BLaER1 treated with 17β-estradiol and CSF1 and Interleukin-3, amounts not matched to agents 10 nM and 100 nM (cell line): ENCODE results near the gene UBE2A.
A peak's percentile ranks its signal among the peaks of the same experiment; 100 is the strongest.

Experiments used
- H3K27ac ChIP-seq, 11 experiments: shearing (Covaris generic); formaldehyde crosslinking; 2 replicates each; pipeline ENCODE4 v1.8.1; 2022
- H3K27me3 ChIP-seq, 11 experiments: shearing (Covaris generic); formaldehyde crosslinking; 2 replicates each; pipeline ENCODE4 v1.8.1; 2022
- H3K36me3 ChIP-seq, 11 experiments: shearing (Covaris generic); formaldehyde crosslinking; 2 replicates each; pipeline ENCODE4 v1.8.1; 2022
- H3K4me1 ChIP-seq, 10 experiments: shearing (Covaris generic); formaldehyde crosslinking; 2 replicates each; pipeline ENCODE4 v1.8.1; 2022
- H3K4me2 ChIP-seq, 11 experiments: shearing (Covaris generic); formaldehyde crosslinking; 2 replicates each; pipeline ENCODE4 v1.8.1; 2022
- H3K4me3 ChIP-seq, 10 experiments: shearing (Covaris generic); formaldehyde crosslinking; 2 replicates each; pipeline ENCODE4 v1.8.1; 2022
- H3K9ac ChIP-seq, 11 experiments: shearing (Covaris generic); formaldehyde crosslinking; 2 replicates each; pipeline ENCODE4 v1.8.1; 2022
- H3K9me3 ChIP-seq, 11 experiments: shearing (Covaris generic); formaldehyde crosslinking; replicated peaks in 1 of 11; 2 replicates each; pipeline ENCODE4 v1.8.1; 2022
- H4K20me1 ChIP-seq, 11 experiments: shearing (Covaris generic); formaldehyde crosslinking; 2 replicates each; pipeline ENCODE4 v1.8.1; 2022
- Cebpa-rat ChIP-seq, 11 experiments: shearing (Covaris generic); IDR thresholded peaks; 2 replicates each; pipeline ENCODE4 v1.8.1; 2022

Gene UBE2A

DNA sequence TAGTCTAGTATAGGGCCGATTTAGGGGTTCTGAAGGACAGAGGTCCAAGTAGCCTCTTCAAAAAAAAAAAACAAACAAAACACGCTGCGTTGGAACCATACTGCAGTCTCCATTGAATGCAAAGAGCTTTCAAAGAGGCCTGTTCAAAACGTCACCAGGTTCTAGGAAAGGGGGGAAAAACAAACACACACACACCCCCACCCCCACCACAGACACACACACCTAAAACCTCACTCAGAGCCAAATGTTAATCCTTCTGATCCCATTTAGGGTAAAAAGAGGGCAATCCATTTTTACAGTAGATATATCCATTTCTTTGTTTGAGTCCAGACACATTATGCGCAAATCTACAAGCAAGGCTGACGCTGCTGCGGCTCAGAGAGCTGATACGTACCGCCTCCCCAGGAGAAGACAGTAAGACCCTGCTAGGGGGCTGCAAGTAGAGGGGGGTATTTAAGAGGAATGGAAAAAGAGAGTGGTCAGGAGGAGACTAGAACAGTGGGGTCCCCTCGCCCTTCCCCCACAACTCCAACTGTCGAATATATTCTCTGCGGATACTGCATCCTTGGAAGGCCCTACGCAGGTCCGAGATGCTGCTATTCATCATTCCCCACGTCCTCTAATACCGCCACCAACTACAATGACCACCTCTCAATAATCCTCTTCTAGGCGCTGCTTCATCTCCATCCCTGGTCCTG is 30.6 kb downstream of the UBE2A start:
- no peaks in the 10 kb centered on the region for H3K9me3 ChIP-seq
- no peaks in the 10 kb centered on the region for H3K27me3 ChIP-seq
- peak overlapping the region; percentile 66 to 82 (median 72) for H3K4me3 ChIP-seq
- peaks cover 0 to 56% (median 44%) of the 10 kb centered on the region in 11 experiments; a peak in 19 of 22 replicates for H4K20me1 ChIP-seq
- peak overlapping the region; percentile 56 to 96 (median 92) for H3K9ac ChIP-seq
- H3K36me3 ChIP-seq: peaks cover 0 to 24% (median 13%) of the 10 kb centered on the region in 11 experiments; a peak in 18 of 22 replicates
- H3K27ac ChIP-seq: peak overlapping the region in 9 of 11 experiments; percentile 0 to 95 (median 55); a peak in 14 of 22 replicates
- peak overlapping the region; percentile 55 to 88 (median 78) for H3K4me2 ChIP-seq
- TF ChIP-seq Cebpa-rat (IDR thresholded peaks at IDR 0.05): no peak
- peaks cover 5 to 30% (median 14%) of the 10 kb centered on the region in 10 experiments; a peak in 16 of 20 replicates for H3K4me1 ChIP-seq

DNA sequence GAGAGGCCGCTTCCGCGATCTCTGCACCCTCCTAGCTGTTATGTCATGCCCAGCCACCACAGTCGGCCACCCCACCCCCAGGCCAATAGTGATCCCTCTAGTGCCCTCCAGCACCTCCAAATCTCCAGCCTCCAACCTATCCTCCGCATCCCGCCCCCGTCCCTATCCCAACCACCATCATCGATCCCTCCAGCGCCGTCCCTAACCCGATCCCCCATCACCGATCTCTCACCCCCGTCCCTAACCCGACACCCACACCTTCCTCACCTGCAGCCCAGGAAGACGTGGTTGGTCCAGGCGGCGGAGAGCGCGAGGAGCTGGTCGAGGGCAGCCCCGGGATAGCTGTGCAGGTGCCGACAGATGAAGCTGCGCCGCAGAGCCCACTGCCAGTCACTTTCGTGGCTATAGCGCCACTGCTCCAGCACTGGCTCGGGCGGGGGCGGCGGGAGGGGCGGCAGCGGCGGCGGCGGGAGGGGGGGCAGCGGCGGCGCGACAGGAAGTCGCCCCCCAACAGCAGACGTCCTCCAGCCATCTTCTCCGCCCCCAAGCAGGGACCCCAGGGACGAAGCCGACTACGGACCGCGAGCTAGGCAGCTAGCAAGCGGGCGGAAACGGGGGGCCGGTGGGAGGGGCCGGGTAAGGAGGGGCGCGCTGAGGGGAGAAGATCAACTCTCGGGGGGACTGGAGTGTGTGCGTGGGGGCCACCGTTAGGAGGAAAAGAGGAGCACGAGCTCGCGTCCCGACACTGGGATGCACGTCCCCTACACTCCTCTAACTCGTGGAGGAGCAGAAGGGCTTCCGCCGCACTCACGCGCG is 31.3 kb downstream of the UBE2A start:
- peaks cover 0 to 48% (median 41%) of the 10 kb centered on the region in 11 experiments; a peak in 19 of 22 replicates for H4K20me1 ChIP-seq
- peaks cover 5 to 30% (median 14%) of the 10 kb centered on the region in 10 experiments; a peak in 16 of 20 replicates for H3K4me1 ChIP-seq
- peak overlapping the region; percentile 66 to 82 (median 72) for H3K4me3 ChIP-seq
- TF ChIP-seq Cebpa-rat (IDR thresholded peaks at IDR 0.05): no peak
- H3K9ac ChIP-seq: peak overlapping the region; percentile 85 to 96 (median 92)
- H3K27me3 ChIP-seq: no peaks in the 10 kb centered on the region
- H3K4me2 ChIP-seq: peak overlapping the region; percentile 55 to 88 (median 78)
- H3K27ac ChIP-seq: peak overlapping the region; percentile 71 to 95 (median 92); a peak in 21 of 22 replicates
- no peaks in the 10 kb centered on the region for H3K9me3 ChIP-seq
- peaks cover 0 to 21% (median 5%) of the 10 kb centered on the region in 11 experiments; a peak in 17 of 22 replicates for H3K36me3 ChIP-seq

DNA sequence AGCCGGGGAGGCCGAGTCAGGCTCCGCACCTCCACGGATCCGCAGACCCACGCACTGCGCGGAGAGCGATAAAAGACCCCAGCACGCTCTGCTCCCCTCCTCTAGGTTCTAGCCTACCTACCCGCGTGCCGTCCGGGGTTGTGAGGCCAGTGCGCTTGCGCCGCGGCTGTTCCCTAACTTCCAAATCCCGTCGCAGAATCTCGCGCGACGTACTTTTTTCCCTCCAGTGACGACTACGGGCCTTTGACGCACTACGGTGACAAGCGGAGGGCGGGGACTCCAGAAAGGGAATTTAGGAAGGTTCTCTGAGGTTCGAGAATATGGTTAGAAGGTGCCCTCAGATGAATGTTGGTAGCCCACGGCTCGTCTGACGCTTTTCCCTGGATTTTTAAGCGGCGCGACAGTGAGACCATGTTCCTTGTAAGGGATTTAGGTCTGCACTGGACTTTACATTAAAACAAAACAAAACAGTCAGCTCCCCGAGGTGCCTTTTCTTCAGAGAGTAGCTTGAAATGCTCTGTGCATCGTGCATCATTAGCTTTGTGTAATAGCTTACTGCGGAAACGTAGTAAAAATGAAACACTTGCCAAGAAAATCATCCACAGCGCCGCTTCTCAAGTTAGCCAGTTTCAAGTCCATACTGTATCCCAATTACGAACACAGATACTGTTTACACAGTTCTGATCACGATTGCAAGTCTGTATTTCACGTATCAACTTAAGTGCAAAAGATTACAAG is 32.1 kb downstream of the UBE2A start, which contains the start of gene NKRF:
Gene NKRF, minus strand, starts transcription at position 145 of the 738 bp plus-strand sequence.
- H3K9me3 ChIP-seq: no peaks in the 10 kb centered on the region

DNA sequence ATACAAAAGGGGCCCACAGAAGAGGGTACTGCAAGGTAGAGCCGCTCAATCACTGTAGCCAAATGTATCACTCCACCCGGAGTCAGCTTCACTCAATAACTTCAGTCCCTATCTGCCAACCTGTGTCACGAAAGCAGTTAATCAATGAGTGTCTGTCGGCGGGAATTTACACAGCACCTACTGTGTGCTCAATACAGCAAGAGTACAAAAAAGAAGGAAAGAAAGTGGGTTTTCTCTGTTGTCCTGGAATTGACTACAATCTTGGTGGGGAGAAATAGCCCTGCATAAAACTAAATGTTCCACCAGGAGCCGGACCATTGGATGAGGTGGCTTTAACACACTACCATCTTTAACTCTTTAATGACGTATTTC is 32.6 kb downstream of the UBE2A start:
- peak overlapping the region; percentile 85 to 96 (median 92); a peak in 21 of 22 replicates for H3K9ac ChIP-seq
- H3K36me3 ChIP-seq: peaks cover 0 to 10% (median 0%) of the 10 kb centered on the region in 11 experiments; a peak in 4 of 22 replicates
- H3K4me1 ChIP-seq: peaks cover 5 to 30% (median 14%) of the 10 kb centered on the region in 10 experiments; a peak in 16 of 20 replicates
- H3K4me3 ChIP-seq: peak overlapping the region; percentile 66 to 82 (median 72); a peak in 16 of 20 replicates
- H3K9me3 ChIP-seq: no peaks in the 10 kb centered on the region
- peak overlapping the region; percentile 71 to 95 (median 92); a peak in 19 of 22 replicates for H3K27ac ChIP-seq
- peak overlapping the region; percentile 37 to 83 (median 66) for H3K4me2 ChIP-seq
- peaks cover 0 to 36% (median 33%) of the 10 kb centered on the region in 11 experiments; a peak in 18 of 22 replicates for H4K20me1 ChIP-seq
- no peaks in the 10 kb centered on the region for H3K27me3 ChIP-seq
- no peak for TF ChIP-seq Cebpa-rat (IDR thresholded peaks at IDR 0.05)

More for the DNA sequence above, 32.1 kb downstream of the UBE2A start, which contains the start of gene NKRF:
- no peak for TF ChIP-seq Cebpa-rat (IDR thresholded peaks at IDR 0.05)
- Histone ChIP-seq H3K36me3 (peaks cover 0 to 15% (median 0%) of the 10 kb centered on the region in 11 experiments; a peak in 6 of 22 replicates), H3K4me3 (peak within 1 kb of the TSS; percentile 66 to 82 (median 72)), H3K9ac (peak within 1 kb of the TSS; percentile 85 to 96 (median 92)), H3K27ac (peak within 1 kb of the TSS; percentile 71 to 95 (median 92); a peak in 21 of 22 replicates), H3K4me1 (peaks cover 5 to 30% (median 14%) of the 10 kb centered on the region in 10 experiments; a peak in 16 of 20 replicates), H3K4me2 (peak within 1 kb of the TSS; percentile 55 to 88 (median 78)), H4K20me1 (peaks cover 0 to 41% (median 38%) of the 10 kb centered on the region in 11 experiments; a peak in 18 of 22 replicates), H3K27me3 (no peaks in the 10 kb centered on the region)

DNA sequence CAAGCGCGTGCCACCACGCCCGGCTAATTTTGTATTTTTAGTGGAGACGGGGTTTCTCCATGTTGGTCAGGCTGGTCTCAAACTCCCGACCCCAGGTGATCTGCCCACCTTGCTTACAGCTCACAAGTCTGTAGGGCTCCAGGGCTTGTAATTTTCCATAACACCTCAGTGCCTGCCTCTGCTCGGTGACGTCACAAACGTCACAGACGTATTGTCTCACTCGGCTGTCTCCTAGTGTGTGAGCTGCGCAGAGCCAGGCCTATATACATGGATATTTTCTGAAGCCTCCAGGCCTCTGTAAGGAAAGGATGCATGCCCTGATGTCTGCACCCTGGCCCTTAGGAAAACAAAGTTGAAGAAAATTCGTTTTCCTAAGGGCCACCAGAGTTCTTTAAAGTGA is 40.4 kb downstream of the UBE2A start:
- no peak overlapping the region for H3K4me2 ChIP-seq
- H3K4me1 ChIP-seq: peaks cover 26 to 40% (median 31%) of the 10 kb centered on the region in 10 experiments
- no peak for TF ChIP-seq Cebpa-rat (IDR thresholded peaks at IDR 0.05)
- no peak overlapping the region for H3K27ac ChIP-seq
- no peaks in the 10 kb centered on the region; a peak in 2 of 22 replicates for H4K20me1 ChIP-seq
- no peak overlapping the region for H3K9ac ChIP-seq
- no peaks in the 10 kb centered on the region for H3K27me3 ChIP-seq
- no peaks in the 10 kb centered on the region for H3K36me3 ChIP-seq
- H3K4me3 ChIP-seq: no peak overlapping the region
- no peaks in the 10 kb centered on the region for H3K9me3 ChIP-seq

DNA sequence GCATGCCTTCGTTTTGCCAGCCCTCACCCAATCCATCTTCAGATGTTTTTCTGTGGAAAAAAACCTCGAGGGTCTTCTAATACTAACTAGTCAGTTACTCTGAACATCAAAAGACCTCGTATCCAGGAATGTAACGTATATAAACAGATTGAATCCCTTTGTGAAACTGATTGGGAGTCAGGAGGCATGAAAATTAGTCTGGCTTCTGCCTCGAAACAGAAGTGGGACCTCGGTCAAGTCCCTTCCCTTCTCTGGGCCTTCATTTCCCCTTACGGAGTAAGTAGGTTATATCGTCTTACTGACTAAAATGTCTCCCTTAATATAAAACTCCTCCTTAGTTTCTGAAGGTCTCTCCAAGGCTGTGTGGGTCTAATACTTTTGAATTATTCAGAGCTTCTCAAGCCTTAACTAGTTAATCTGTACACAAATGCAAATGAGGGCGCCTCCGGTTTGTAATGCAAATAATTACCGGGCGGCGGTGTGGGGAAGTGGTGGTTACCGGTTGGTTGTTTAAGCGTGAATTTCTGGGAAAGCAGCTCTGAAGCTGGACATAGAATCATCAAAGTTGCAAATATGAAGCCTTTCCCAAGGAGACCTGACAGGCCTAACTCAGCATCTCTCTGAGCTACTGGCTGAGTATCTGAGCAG is 43.3 kb downstream of the UBE2A start:
- H3K36me3 ChIP-seq: peaks cover 0 to 12% (median 0%) of the 10 kb centered on the region in 11 experiments; a peak in 2 of 22 replicates
- no peaks in the 10 kb centered on the region for H3K27me3 ChIP-seq
- H3K9me3 ChIP-seq: no peaks in the 10 kb centered on the region
- no peak for TF ChIP-seq Cebpa-rat (IDR thresholded peaks at IDR 0.05)
- H3K4me1 ChIP-seq: peaks cover 46 to 60% (median 54%) of the 10 kb centered on the region in 10 experiments
- H3K4me3 ChIP-seq: peak overlapping the region in 5 of 10 experiments; percentile 8 to 33 (median 18); a peak in 6 of 20 replicates
- H3K9ac ChIP-seq: peak overlapping the region in 7 of 11 experiments; percentile 7 to 56 (median 26); a peak in 9 of 22 replicates
- peak overlapping the region; percentile 74 to 90 (median 81) for H3K4me2 ChIP-seq
- H4K20me1 ChIP-seq: no peaks in the 10 kb centered on the region; a peak in 2 of 22 replicates
- peak overlapping the region in 9 of 11 experiments; percentile 8 to 67 (median 46); a peak in 16 of 22 replicates for H3K27ac ChIP-seq

DNA sequence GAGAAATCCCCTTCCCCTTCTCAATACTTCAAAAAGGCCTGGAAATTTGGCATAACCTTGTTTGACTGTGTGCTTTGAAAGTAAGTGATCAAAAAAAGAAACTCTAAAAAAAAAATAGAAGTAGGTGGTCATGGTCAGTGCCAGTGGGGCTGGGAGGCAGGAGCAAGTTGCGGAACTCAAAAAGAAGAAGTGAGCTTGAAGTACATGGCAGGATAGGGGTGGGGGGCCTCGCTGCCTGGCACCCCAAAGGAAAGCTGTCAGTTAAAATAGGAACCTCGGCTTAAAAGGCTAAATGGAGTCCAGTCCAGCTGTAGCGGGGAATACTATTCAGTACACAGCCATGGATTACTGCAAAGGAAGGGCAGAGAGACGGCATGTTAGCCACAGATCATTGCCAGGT is 44.1 kb downstream of the UBE2A start:
- peak overlapping the region in 5 of 10 experiments; percentile 8 to 33 (median 18); a peak in 6 of 20 replicates for H3K4me3 ChIP-seq
- no peaks in the 10 kb centered on the region for H3K27me3 ChIP-seq
- no peaks in the 10 kb centered on the region; a peak in 2 of 22 replicates for H4K20me1 ChIP-seq
- TF ChIP-seq Cebpa-rat (IDR thresholded peaks at IDR 0.05): no peak
- peaks cover 46 to 65% (median 58%) of the 10 kb centered on the region in 10 experiments for H3K4me1 ChIP-seq
- peak overlapping the region; percentile 74 to 90 (median 81) for H3K4me2 ChIP-seq
- peak overlapping the region in 9 of 11 experiments; percentile 1 to 67 (median 46); a peak in 14 of 22 replicates for H3K27ac ChIP-seq
- no peaks in the 10 kb centered on the region for H3K9me3 ChIP-seq
- H3K36me3 ChIP-seq: peaks cover 0 to 12% (median 0%) of the 10 kb centered on the region in 11 experiments; a peak in 4 of 22 replicates
- H3K9ac ChIP-seq: peak overlapping the region in 8 of 11 experiments; percentile 7 to 56 (median 22); a peak in 7 of 22 replicates
